Femur (tissue), 1 donor: Measurements from ENCODE around the gene CBX4.
"Not testable (repeated sequence)": the region's sequence is repeated elsewhere in the genome, so short reads cannot be mapped to it uniquely, and the experiment has no call there.

Experiments
- DNase-seq: peaks from one replicate; pipeline ENCODE4 v3.0.0-alpha.2; 2017

CBX4 gene

GRCh38 chr17:79859676-79860615 is 20.7 kb upstream of the CBX4 start:
- peak; percentile 46 for DNase-seq

- DNase-seq: no peak
Measured at GRCh38 chr17:79857095-79857494, 17.9 kb upstream of the CBX4 start.

- no peak for DNase-seq
Measured at GRCh38 chr17:79855331-79856124, 16.3 kb upstream of the CBX4 start.

GRCh38 chr17:79854080-79855060 is 15.1 kb upstream of the CBX4 start:
- no peak for DNase-seq

GRCh38 chr17:79853168-79853567 is 13.9 kb upstream of the CBX4 start:
- DNase-seq: not testable (repeated sequence)

GRCh38 chr17:79852748-79853147 is 13.5 kb upstream of the CBX4 start:
- no peak for DNase-seq

GRCh38 chr17:79851461-79851817 is 12.2 kb upstream of the CBX4 start:
- DNase-seq: no peak

- no peak for DNase-seq
Measured at GRCh38 chr17:79850571-79851460, 11.6 kb upstream of the CBX4 start.

- no peak for DNase-seq
Measured at GRCh38 chr17:79849953-79850352, 10.7 kb upstream of the CBX4 start.

- no peak for DNase-seq
Measured at GRCh38 chr17:79848370-79848766, 9.1 kb upstream of the CBX4 start.

GRCh38 chr17:79847698-79848369 is 8.6 kb upstream of the CBX4 start:
- DNase-seq: no peak

- peak; percentile 35 for DNase-seq
Measured at GRCh38 chr17:79845601-79845949, 6.3 kb upstream of the CBX4 start.

GRCh38 chr17:79844869-79845600 is 5.8 kb upstream of the CBX4 start:
- peak; percentile 63 for DNase-seq

GRCh38 chr17:79843816-79844800 is 4.9 kb upstream of the CBX4 start:
- DNase-seq: peak; percentile 85

- no peak for DNase-seq
Measured at GRCh38 chr17:79843474-79843815, 4.2 kb upstream of the CBX4 start.

- peak; percentile 38 for DNase-seq
Measured at GRCh38 chr17:79842656-79843473, 3.6 kb upstream of the CBX4 start.

- DNase-seq: no peak
Measured at GRCh38 chr17:79842136-79842655, 3.0 kb upstream of the CBX4 start.
